Measurements from ENCODE around the gene KIF1A.

Gene KIF1A

DNA sequence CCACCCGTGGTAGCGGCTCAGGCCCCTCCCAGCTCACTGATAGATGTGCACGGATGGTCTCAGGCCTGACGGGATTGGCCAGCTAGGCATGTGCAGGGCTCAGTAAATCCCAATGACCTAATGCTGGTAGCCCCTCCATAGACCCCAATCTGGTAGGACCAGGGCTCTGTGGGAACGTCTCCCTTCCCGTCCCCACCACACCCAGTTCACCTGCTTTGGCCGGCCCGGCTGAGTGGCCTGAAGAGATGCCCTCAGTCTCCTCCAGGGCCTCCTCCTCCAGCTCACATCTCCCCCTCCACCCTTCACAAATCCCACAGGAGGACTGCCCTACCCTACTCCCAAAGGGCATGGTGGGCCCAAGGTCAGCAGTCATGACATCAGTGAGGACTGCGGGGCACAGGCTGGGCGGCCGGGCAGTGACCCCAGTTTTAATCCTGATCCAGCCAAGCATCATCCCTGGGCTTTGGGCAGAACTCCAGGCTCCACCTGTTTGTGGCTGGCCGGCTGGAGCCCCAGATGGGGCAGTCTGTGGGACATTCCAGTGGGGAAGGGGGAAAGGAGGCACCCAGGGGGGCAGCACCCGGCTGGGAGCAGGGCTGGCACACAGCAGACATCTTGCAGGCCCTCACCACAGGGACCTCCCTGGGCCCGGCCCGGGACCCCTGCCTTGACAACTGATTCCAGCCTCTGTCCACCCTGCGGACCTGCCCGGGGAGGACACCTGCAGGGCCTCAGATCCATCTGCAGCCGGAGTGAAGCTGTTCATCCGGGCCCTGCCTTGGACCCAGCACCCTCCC is 2.3 kb downstream of the KIF1A start:
- peak overlapping the region; percentile 85 for H3K9ac ChIP-seq (ENCODE audit: low read depth, low read length)
- no peaks in the 10 kb centered on the region for H3K4me1 ChIP-seq (ENCODE audit: insufficient read depth, low read length)
- no peaks in the 10 kb centered on the region for H3K9me3 ChIP-seq (ENCODE audit: control insufficient read depth, insufficient read depth, low read length)
- peaks cover 5% of the 10 kb centered on the region; the same call in 1 of the 2 replicates for H3K36me3 ChIP-seq (ENCODE audit: insufficient read depth, low read length)

GRCh38 chr2:240816584-240817495 is 3.2 kb downstream of the KIF1A start:
- Histone ChIP-seq H3K9ac (ENCODE audit: low read depth, low read length) (no peak overlapping the region), H3K36me3 (ENCODE audit: insufficient read depth, low read length) (peaks cover 7% of the 10 kb centered on the region; the same call in 1 of the 2 replicates), H3K4me1 (ENCODE audit: insufficient read depth, low read length) (no peaks in the 10 kb centered on the region), H3K9me3 (ENCODE audit: control insufficient read depth, insufficient read depth, low read length) (no peaks in the 10 kb centered on the region)

DNA sequence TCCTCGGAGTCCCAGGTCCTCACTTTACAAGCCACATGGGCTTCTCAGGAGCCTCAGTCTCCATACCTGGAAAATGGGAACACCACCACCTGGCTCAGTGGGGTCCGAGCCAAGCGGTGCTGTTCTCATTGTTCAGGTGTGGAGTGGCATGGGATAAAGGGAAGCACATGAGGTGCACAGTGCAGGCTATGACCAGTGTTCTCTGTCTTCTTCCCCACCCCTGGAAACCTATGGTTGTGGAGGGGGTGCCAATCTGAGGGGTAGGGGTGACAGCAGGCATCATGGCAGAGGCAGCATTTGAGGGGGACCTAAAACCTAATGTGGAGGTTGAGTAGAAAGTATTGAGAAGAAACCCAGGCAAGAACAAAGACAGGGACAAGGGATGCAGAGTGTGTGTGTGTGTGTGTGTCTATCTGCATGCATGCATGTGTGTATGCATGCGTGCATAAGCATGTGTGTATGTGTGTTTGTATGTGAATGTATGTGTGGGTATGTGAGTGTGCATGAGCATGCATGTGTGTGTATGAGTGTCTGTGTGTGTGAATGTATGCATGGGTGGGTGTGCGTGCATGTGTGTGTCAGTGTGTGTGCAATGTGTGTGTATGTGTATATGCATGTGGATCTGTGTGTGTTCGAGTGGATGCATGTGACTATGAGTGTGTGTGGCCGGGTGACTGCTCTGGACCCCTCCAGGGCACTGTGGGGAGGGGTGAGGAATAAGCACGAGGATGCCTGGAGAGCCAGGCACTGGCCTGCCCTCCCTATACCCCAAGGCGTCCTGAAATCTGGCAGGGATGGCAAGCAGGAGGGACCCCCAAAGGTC is 4.0 kb downstream of the KIF1A start:
- Histone ChIP-seq H3K36me3 (ENCODE audit: insufficient read depth, low read length) (peaks cover 7% of the 10 kb centered on the region; the same call in 1 of the 2 replicates), H3K9me3 (ENCODE audit: control insufficient read depth, insufficient read depth, low read length) (no peaks in the 10 kb centered on the region), H3K4me1 (ENCODE audit: insufficient read depth, low read length) (no peaks in the 10 kb centered on the region), H3K9ac (ENCODE audit: low read depth, low read length) (no peak overlapping the region)

DNA sequence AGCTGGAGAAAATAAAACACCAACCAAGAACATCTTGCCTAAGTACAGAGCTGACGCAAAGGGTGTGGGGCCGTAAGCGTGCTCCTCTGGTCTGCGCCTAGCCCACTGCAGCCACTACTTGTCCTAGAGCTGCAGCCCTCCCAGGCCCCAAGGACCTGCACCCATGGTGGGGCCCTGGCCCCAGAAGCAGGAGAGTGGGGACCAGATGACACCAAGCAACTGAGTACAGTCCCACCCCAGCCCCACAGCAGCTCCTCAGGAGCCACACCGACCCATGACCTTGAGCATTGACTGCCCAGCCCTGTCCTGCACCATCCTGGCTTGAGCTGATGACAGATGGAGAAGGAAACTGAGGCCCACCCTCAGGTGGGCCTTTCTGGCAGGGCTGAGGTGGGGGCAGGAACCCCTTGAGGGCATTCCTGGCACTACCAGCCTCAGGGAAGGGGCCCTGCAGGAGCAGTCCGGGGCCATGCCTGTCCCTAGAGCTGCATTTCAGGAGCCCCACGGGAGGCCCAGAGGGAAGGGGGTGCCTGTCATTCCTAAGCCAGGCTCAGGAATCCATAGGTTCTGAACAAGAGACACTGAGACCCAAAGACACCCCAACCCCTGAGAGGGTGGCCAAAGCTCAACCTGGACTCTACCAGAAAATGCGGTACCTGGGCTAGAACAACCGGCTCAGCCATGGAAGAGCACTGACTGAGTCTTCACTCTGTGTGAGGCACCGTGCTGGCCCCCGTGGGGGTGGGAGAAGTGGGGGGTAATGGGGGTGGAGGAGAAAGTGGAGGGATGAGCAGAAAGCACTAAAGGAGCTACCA is 4.9 kb downstream of the KIF1A start:
- Histone ChIP-seq H3K9ac (ENCODE audit: low read depth, low read length) (no peak overlapping the region), H3K4me1 (ENCODE audit: insufficient read depth, low read length) (no peaks in the 10 kb centered on the region), H3K36me3 (ENCODE audit: insufficient read depth, low read length) (peaks cover 9% of the 10 kb centered on the region), H3K9me3 (ENCODE audit: control insufficient read depth, insufficient read depth, low read length) (no peaks in the 10 kb centered on the region)

DNA sequence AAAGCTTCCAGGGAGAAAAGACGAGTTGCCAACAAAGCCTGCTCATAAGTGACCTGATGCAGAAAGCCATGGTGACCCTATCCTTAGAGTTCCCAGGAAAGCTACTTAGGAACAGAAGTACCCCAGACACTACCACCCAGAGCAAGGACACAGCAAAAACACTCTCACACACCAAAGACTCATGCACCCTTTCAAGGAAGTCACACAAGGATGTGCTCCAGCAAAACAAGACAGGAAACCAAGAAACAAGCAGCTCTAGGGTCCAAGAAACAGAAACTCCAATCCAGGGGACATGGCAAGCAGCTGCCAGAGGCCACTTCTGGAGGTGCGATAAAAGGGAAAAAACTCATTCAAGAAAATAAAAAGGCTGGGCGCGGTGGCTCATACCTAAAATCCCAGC is 5.7 kb downstream of the KIF1A start:
- H3K9me3 ChIP-seq (ENCODE audit: control insufficient read depth, insufficient read depth, low read length): no peaks in the 10 kb centered on the region
- H3K4me1 ChIP-seq (ENCODE audit: insufficient read depth, low read length): no peaks in the 10 kb centered on the region
- H3K9ac ChIP-seq (ENCODE audit: low read depth, low read length): no peak overlapping the region
- peaks cover 11% of the 10 kb centered on the region for H3K36me3 ChIP-seq (ENCODE audit: insufficient read depth, low read length)

GRCh38 chr2:240813231-240813921 is 6.6 kb downstream of the KIF1A start:
- no peak overlapping the region for H3K9ac ChIP-seq (ENCODE audit: low read depth, low read length)

DNA sequence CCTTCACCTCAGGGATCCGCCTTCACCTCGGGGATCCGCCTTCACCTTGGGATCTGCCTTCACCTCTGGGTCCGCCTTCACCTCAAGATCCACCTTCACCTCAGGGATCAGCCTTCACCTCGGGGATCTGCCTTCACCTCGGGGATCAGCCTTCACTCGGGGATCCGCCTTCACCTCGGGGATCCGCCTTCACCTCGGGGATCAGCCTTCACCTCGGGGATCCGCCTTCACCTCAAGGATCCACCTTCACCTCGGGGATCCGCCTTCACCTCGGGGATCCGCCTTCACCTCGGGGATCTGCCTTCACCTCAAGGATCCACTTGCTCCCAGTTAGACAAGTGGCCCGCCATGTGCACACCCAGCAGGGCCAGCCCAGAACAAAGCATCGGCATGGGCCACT is 7.3 kb downstream of the KIF1A start:
- H3K9me3 ChIP-seq (ENCODE audit: control insufficient read depth, insufficient read depth, low read length): no peaks in the 10 kb centered on the region; the same call in 1 of the 2 replicates

More at GRCh38 chr2:240813231-240813921, 6.6 kb downstream of the KIF1A start:
- no peaks in the 10 kb centered on the region for H3K4me1 ChIP-seq (ENCODE audit: insufficient read depth, low read length)
- no peaks in the 10 kb centered on the region; the same call in 1 of the 2 replicates for H3K9me3 ChIP-seq (ENCODE audit: control insufficient read depth, insufficient read depth, low read length)
- H3K36me3 ChIP-seq (ENCODE audit: insufficient read depth, low read length): peaks cover 11% of the 10 kb centered on the region

GRCh38 chr2:240812301-240812680 is 7.7 kb downstream of the KIF1A start:
- H3K9ac ChIP-seq (ENCODE audit: low read depth, low read length): no peak overlapping the region
- no peaks in the 10 kb centered on the region for H3K4me1 ChIP-seq (ENCODE audit: insufficient read depth, low read length)
- H3K36me3 ChIP-seq (ENCODE audit: insufficient read depth, low read length): peaks cover 11% of the 10 kb centered on the region
- no peaks in the 10 kb centered on the region; the same call in 1 of the 2 replicates for H3K9me3 ChIP-seq (ENCODE audit: control insufficient read depth, insufficient read depth, low read length)

More for the DNA sequence above, 7.3 kb downstream of the KIF1A start:
- Histone ChIP-seq H3K36me3 (ENCODE audit: insufficient read depth, low read length) (peaks cover 11% of the 10 kb centered on the region), H3K4me1 (ENCODE audit: insufficient read depth, low read length) (no peaks in the 10 kb centered on the region), H3K9ac (ENCODE audit: low read depth, low read length) (no peak overlapping the region)

GRCh38 chr2:240811346-240812300 is 8.4 kb downstream of the KIF1A start:
- H3K36me3 ChIP-seq (ENCODE audit: insufficient read depth, low read length): peaks cover 11% of the 10 kb centered on the region
- H3K4me1 ChIP-seq (ENCODE audit: insufficient read depth, low read length): no peaks in the 10 kb centered on the region
- H3K9ac ChIP-seq (ENCODE audit: low read depth, low read length): no peak overlapping the region
- no peaks in the 10 kb centered on the region; the same call in 1 of the 2 replicates for H3K9me3 ChIP-seq (ENCODE audit: control insufficient read depth, insufficient read depth, low read length)

DNA sequence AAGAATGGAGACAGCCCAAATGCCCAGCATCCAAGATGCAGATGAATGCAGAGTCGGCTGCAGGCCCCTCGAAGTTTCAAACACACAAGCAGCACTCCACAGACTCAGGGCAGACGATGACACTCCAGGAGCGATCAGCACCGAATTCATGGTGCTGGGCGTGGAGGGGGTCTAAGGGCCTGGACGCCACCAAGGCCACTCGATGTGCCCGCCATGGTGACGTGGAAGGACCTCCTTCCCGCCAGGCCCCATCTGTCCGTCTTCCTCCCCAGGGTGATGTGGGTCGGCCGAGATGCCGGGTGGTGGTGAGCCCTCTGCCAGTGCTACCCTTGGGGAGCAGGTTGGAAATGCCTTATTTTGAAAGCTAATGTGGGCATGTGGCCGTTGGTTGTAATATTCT is 9.4 kb downstream of the KIF1A start:
- H3K9me3 ChIP-seq (ENCODE audit: control insufficient read depth, insufficient read depth, low read length): no peaks in the 10 kb centered on the region; the same call in 1 of the 2 replicates

GRCh38 chr2:240810199-240810598 is 9.8 kb downstream of the KIF1A start:
- Histone ChIP-seq H3K9ac (ENCODE audit: low read depth, low read length) (no peak overlapping the region), H3K36me3 (ENCODE audit: insufficient read depth, low read length) (peaks cover 13% of the 10 kb centered on the region), H3K9me3 (ENCODE audit: control insufficient read depth, insufficient read depth, low read length) (no peaks in the 10 kb centered on the region; the same call in 1 of the 2 replicates), H3K4me1 (ENCODE audit: insufficient read depth, low read length) (no peaks in the 10 kb centered on the region)

More for the DNA sequence above, 9.4 kb downstream of the KIF1A start:
- no peak overlapping the region for H3K9ac ChIP-seq (ENCODE audit: low read depth, low read length)
- no peaks in the 10 kb centered on the region for H3K4me1 ChIP-seq (ENCODE audit: insufficient read depth, low read length)
- H3K36me3 ChIP-seq (ENCODE audit: insufficient read depth, low read length): peaks cover 13% of the 10 kb centered on the region

DNA sequence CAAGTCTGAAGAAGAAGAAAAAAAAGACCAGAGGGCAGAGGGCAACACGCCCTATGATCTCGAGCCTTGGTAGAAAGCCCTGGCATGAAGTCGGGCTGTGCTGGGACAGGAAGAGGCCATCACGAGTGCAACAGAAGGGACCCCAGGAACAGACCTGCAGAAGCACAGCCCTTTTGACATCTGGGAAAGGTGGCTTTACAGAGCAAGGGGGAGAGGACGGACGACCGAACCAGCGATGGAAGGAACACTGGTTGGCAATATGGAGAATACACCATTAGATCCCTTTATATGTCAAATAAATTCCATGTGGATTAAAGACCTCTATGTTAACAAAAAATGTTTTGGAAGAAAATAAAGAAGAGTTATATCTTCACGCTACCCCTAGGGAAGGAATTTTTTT is 10.7 kb downstream of the KIF1A start:
- no peaks in the 10 kb centered on the region for H3K4me1 ChIP-seq (ENCODE audit: insufficient read depth, low read length)
- no peak overlapping the region for H3K9ac ChIP-seq (ENCODE audit: low read depth, low read length)
- H3K36me3 ChIP-seq (ENCODE audit: insufficient read depth, low read length): peaks cover 13% of the 10 kb centered on the region

More for the DNA sequence above, 10.7 kb downstream of the KIF1A start:
- no peaks in the 10 kb centered on the region; the same call in 1 of the 2 replicates for H3K9me3 ChIP-seq (ENCODE audit: control insufficient read depth, insufficient read depth, low read length)
